NCI-H345 treated with DMSO at 0.1 percent for 48 hours (cell line): Measurements from ENCODE around the gene FAM20C.

Source experiments
- DNase-seq: peaks from one replicate; lab custom pipeline; 2025; ENCODE audit not compliant: unreplicated experiment; lab: John Stamatoyannopoulos, UW

Gene FAM20C

GRCh38 chr7:158771-159170 lies 33.6 kb upstream of the FAM20C start:
- no peak for DNase-seq

- no peak for DNase-seq
Measured at GRCh38 chr7:159370-160270, 32.8 kb upstream of the FAM20C start.

GRCh38 chr7:160958-161725 lies 31.2 kb upstream of the FAM20C start:
- no peak for DNase-seq

- no peak for DNase-seq
Measured at GRCh38 chr7:162632-163297, 29.6 kb upstream of the FAM20C start.

- DNase-seq, result no peak
Measured at GRCh38 chr7:163298-163695, 29.1 kb upstream of the FAM20C start.

GRCh38 chr7:163971-164881 lies 28.1 kb upstream of the FAM20C start:
- DNase-seq, result no peak

- no peak for DNase-seq
Measured at GRCh38 chr7:164882-165660, 27.3 kb upstream of the FAM20C start.

GRCh38 chr7:165661-166337 lies 26.6 kb upstream of the FAM20C start:
- DNase-seq, result no peak

GRCh38 chr7:166338-167060 lies 25.9 kb upstream of the FAM20C start:
- DNase-seq, result no peak

GRCh38 chr7:167090-167855 lies 25.1 kb upstream of the FAM20C start:
- no peak for DNase-seq

- DNase-seq, result no peak
Measured at GRCh38 chr7:167976-168791, 24.2 kb upstream of the FAM20C start.

GRCh38 chr7:169276-170172 lies 22.8 kb upstream of the FAM20C start:
- no peak for DNase-seq

GRCh38 chr7:170551-171363 lies 21.6 kb upstream of the FAM20C start:
- DNase-seq, result no peak

- DNase-seq, result no peak
Measured at GRCh38 chr7:171364-171904, 20.9 kb upstream of the FAM20C start.
